ENCODE data around the gene MAMDC2.

- TF ChIP-seq, protein P1, sequence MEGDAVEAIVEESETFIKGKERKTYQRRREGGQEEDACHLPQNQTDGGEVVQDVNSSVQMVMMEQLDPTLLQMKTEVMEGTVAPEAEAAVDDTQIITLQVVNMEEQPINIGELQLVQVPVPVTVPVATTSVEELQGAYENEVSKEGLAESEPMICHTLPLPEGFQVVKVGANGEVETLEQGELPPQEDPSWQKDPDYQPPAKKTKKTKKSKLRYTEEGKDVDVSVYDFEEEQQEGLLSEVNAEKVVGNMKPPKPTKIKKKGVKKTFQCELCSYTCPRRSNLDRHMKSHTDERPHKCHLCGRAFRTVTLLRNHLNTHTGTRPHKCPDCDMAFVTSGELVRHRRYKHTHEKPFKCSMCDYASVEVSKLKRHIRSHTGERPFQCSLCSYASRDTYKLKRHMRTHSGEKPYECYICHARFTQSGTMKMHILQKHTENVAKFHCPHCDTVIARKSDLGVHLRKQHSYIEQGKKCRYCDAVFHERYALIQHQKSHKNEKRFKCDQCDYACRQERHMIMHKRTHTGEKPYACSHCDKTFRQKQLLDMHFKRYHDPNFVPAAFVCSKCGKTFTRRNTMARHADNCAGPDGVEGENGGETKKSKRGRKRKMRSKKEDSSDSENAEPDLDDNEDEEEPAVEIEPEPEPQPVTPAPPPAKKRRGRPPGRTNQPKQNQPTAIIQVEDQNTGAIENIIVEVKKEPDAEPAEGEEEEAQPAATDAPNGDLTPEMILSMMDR (conservative IDR thresholded peaks at IDR 0.05 in 1 of 2, IDR thresholded peaks at IDR 0.05 in 1 of 2; ENCODE audit: low read depth in 1 of 2, low read length in 2 of 2), result no peak
- no peak for TF ChIP-seq EZH2 (IDR thresholded peaks at IDR 0.05; ENCODE audit: low read length, missing control alignments)
Observed at GRCh38 chr9:70135176-70135575, 91.5 kb downstream of the MAMDC2 start.
